Astrocyte (in vitro differentiated cells and primary cell): Measurements from ENCODE around the gene C1orf56. TPM values are rescaled to one million over a fixed set of nuclear protein-coding genes. Genes with fewer than 3 reads are reported as not detected.

Source experiments
- DNase-seq: peaks from one replicate; pipeline ENCODE4 v3.0.0-alpha.2; 2010; ENCODE audit warnings: low read depth
- FAIRE-seq: peaks from 2 replicates; lab custom pipeline; 2011; peaks lifted over from hg19 to GRCh38; lab: Jason Lieb, UNC
- H2AFZ ChIP-seq: 2 replicates; pipeline ENCODE4 v1.6.0; 2012; ENCODE audit warnings: low read depth, low read length, inconsistent platforms
- H3K27ac ChIP-seq: 2 replicates; pipeline ENCODE4 v1.5.1; 2011; ENCODE audit warnings: low read depth, low read length, inconsistent platforms
- H3K27me3 ChIP-seq: 2 replicates; pipeline ENCODE4 v1.6.0; 2011; ENCODE audit warnings: low read length, inconsistent platforms; ENCODE audit not compliant: insufficient read depth
- H3K36me3 ChIP-seq: 2 replicates; pipeline ENCODE4 v1.5.1; 2011; ENCODE audit warnings: low read length, inconsistent platforms; ENCODE audit not compliant: insufficient read depth
- H3K4me1 ChIP-seq: 2 replicates; pipeline ENCODE4 v1.5.1; 2011; ENCODE audit warnings: low read length, inconsistent platforms; ENCODE audit not compliant: insufficient read depth
- H3K4me2 ChIP-seq: 2 replicates; pipeline ENCODE4 v1.6.0; 2012; ENCODE audit warnings: low read length, inconsistent platforms
- H3K4me3 ChIP-seq: 2 replicates; pipeline ENCODE4 v1.5.1; 2011; ENCODE audit warnings: low read depth, mild to moderate bottlenecking, low read length, inconsistent platforms; ENCODE audit not compliant: insufficient read depth
- H3K79me2 ChIP-seq: 2 replicates; pipeline ENCODE4 v1.6.0; 2012; ENCODE audit warnings: mild to moderate bottlenecking, low read length, inconsistent platforms; ENCODE audit not compliant: insufficient read depth
- H3K9ac ChIP-seq: 2 replicates; pipeline ENCODE4 v1.6.0; 2012; ENCODE audit warnings: mild to moderate bottlenecking, low read length, inconsistent platforms
- H3K9me3 ChIP-seq: 2 replicates; pipeline ENCODE4 v1.5.1; 2012; ENCODE audit warnings: low read depth, mild to moderate bottlenecking, low read length, inconsistent platforms; ENCODE audit not compliant: insufficient read depth
- H4K20me1 ChIP-seq: 2 replicates; pipeline ENCODE4 v1.6.0; 2012; ENCODE audit warnings: low read length, inconsistent platforms; ENCODE audit not compliant: insufficient read depth
- H3K27ac Mint-ChIP-seq: one replicate; pipeline ENCODE4 v1.8.0; 2021; ENCODE audit warnings: mild to moderate bottlenecking, mixed read lengths; ENCODE audit not compliant: unreplicated experiment
- H3K27me3 Mint-ChIP-seq: one replicate; pipeline ENCODE4 v1.8.0; 2021; ENCODE audit warnings: low read depth, mixed read lengths; ENCODE audit not compliant: unreplicated experiment
- H3K36me3 Mint-ChIP-seq: one replicate; pipeline ENCODE4 v1.8.0; 2021; ENCODE audit warnings: low read depth, mixed read lengths; ENCODE audit not compliant: unreplicated experiment
- H3K4me1 Mint-ChIP-seq: one replicate; pipeline ENCODE4 v1.8.0; 2021; ENCODE audit warnings: low read depth, mixed read lengths; ENCODE audit not compliant: unreplicated experiment
- H3K4me3 Mint-ChIP-seq: one replicate; pipeline ENCODE4 v1.8.0; 2021; ENCODE audit warnings: mild to moderate bottlenecking, moderate library complexity, mixed read lengths; ENCODE audit not compliant: unreplicated experiment
- H3K9me3 Mint-ChIP-seq: one replicate; pipeline ENCODE4 v1.8.0; 2021; ENCODE audit warnings: mild to moderate bottlenecking, mixed read lengths; ENCODE audit not compliant: unreplicated experiment
- CTCF ChIP-seq: IDR thresholded peaks from 2 replicates; pipeline ENCODE4 v1.5.1; 2011; ENCODE audit warnings: low read depth, mild to moderate bottlenecking, inconsistent platforms, low read length, moderate library complexity; ENCODE audit not compliant: insufficient read depth
- EZH2 ChIP-seq: IDR thresholded peaks from 2 replicates; pipeline ENCODE4 v1.6.1; 2012; ENCODE audit warnings: mild to moderate bottlenecking, low read length, inconsistent platforms; ENCODE audit not compliant: insufficient read depth
- total RNA-seq: library from RNA; stranded (reverse); gene quantifications from 2 replicates; pipeline ENCODE4 v1.2.1, GENCODE V29; 2021

The C1orf56 gene
- total RNA-seq, 1 donor from 2014 or later = 1.3 TPM

GRCh38 chr1:151003180-151003579, 44.4 kb upstream of the C1orf56 start:
- no peak for TF ChIP-seq CTCF
- TF ChIP-seq EZH2 = no peak

DNA sequence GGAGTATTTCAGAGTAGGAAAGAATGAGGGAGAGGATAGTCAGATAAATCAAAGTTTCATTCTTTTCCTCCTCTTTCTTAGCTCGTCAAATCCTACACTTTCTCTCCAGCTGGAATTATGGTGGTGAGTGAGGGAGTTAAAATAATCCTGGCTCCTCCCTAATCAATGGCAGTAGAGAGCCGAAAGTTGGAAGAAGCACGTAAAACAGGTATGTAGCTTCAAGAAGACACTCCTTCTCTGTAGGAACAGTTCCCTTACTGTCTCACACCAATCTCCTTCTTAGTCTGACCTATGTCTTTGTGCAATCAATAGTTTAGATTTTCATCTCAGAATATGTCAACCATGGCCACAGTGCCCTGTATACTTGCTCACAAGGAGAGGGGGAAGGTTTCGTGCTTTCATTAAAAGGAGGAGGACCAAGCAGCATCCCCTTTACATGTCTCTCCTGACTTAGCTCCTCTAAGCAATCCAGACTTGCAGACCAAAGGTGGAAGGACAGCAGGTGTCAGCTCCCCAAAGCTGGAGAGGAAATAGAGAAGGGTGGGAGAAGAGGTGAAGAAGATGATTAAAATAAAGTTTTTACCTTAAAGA, 41.7 kb upstream of the C1orf56 start:
- H3K36me3 Mint-ChIP-seq = peaks cover 5% of the 10 kb centered on the region
- Histone ChIP-seq H2AFZ (peak overlapping the region; percentile 82), H3K4me2 (peak overlapping the region; percentile 91), H3K4me1 (peaks cover 47% of the 10 kb centered on the region), H3K4me3 (peak overlapping the region; percentile 64), H3K27me3 (no peaks in the 10 kb centered on the region), H3K79me2 (peaks cover 6% of the 10 kb centered on the region), H3K9ac (peak overlapping the region; percentile 83), H3K27ac (peak overlapping the region; percentile 63), H4K20me1 (no peaks in the 10 kb centered on the region), H3K9me3 (no peaks in the 10 kb centered on the region), H3K36me3 (no peaks in the 10 kb centered on the region)
- TF ChIP-seq EZH2 = no peak
- TF ChIP-seq CTCF = no peak
- peaks cover 37% of the 10 kb centered on the region for H3K4me1 Mint-ChIP-seq
- no peaks in the 10 kb centered on the region for H3K27me3 Mint-ChIP-seq
- DNase-seq (no peak), FAIRE-seq (no peak)
- H3K9me3 Mint-ChIP-seq = no peaks in the 10 kb centered on the region
- H3K4me3 Mint-ChIP-seq = peak overlapping the region; percentile 89
- peak overlapping the region; percentile 99 for H3K27ac Mint-ChIP-seq

More at GRCh38 chr1:151003180-151003579, 44.4 kb upstream of the C1orf56 start:
- no peaks in the 10 kb centered on the region for H3K9me3 ChIP-seq
- H3K36me3 ChIP-seq = no peaks in the 10 kb centered on the region
- no peak overlapping the region for H3K27ac ChIP-seq
- no peak overlapping the region for H3K27ac Mint-ChIP-seq
- no peak overlapping the region for H3K4me2 ChIP-seq
- H3K4me3 ChIP-seq = no peak overlapping the region
- H2AFZ ChIP-seq = no peak overlapping the region
- H3K79me2 ChIP-seq = peaks cover 3% of the 10 kb centered on the region
- DNase-seq (no peak), FAIRE-seq (no peak)
- H3K27me3 ChIP-seq = no peaks in the 10 kb centered on the region
- H3K4me1 ChIP-seq = peaks cover 52% of the 10 kb centered on the region
- H3K4me3 Mint-ChIP-seq = no peak overlapping the region
- no peak overlapping the region for H3K9ac ChIP-seq
- H3K4me1 Mint-ChIP-seq = peaks cover 50% of the 10 kb centered on the region
- H3K36me3 Mint-ChIP-seq = peaks cover 5% of the 10 kb centered on the region
- no peaks in the 10 kb centered on the region for H3K9me3 Mint-ChIP-seq
- no peaks in the 10 kb centered on the region for H3K27me3 Mint-ChIP-seq
- no peaks in the 10 kb centered on the region for H4K20me1 ChIP-seq
